ENCODE results near the gene SNAI1. TPM values are rescaled to one million over a fixed set of nuclear protein-coding genes. Genes with fewer than 3 reads are reported as not detected.
"Not testable (repeated sequence)": the region's sequence is repeated elsewhere in the genome, so short reads cannot be mapped to it uniquely, and the experiment has no call there.

The SNAI1 gene
- total and polyA plus RNA-seq, 8 donors = 2.8 to 12.2 (median 8.5) TPM

DNA sequence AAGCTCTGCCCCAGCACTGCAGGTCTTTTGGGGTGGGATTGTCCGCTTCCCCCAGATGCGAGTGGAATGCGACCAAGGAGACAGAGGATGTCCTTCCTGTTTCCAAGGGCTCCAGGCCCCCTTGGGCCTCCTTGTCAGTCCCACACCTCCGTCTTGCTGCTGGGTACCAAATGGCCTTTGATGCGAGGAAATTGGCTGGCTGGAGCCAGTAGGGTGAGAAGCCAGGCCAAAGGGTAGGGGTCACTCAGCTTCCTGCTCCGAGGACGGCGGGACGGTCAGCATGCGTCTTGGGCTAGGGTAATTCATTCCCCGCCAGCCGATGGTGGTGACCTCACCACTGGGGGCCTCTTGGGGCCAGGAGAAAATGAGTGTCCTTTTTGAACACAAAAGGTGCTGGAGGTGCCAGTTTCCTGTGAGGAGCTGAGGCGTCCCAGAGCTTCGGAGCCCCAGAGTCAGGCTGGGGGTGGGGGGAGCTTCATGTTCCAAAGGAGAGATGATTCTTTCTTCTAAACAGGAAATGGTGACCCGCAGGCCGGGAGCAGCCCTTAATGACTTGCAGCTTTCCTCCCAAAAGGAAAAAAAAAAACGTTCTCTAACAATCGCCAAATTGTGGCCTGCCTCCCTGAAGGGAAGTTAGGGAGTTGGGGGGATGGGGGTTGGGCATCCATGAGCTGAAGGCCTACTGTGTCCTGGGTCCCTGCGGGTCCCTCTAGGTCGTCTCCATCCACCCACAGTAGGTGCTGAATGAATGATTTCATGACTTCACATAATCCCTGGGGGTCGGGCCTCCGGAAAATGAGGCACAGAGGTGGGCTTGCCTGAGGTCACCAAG, 6.7 kb downstream of the SNAI1 start:
- H3K9me3 ChIP-seq = no peaks in the 10 kb centered on the region
- ATAC-seq = peak; percentile 27
- peaks cover 0 to 9% of the 10 kb centered on the region in 2 donors for H3K36me3 ChIP-seq
- H3K4me1 ChIP-seq = peaks cover 24 to 47% of the 10 kb centered on the region in 2 donors
- peak; percentile 49 to 83 (median 64) for DNase-seq
- no peaks in the 10 kb centered on the region for H3K27me3 ChIP-seq
- peak overlapping the region; percentile 75 for H3K27ac ChIP-seq
- no peak overlapping the region for H3K4me3 ChIP-seq
- intact Hi-C loops (cut with DNase I) = loop anchor here in 1 of 2 donors (10.0 kb wide), 1 partner anchor 75 kb away; no protein-coding TSS in a partner anchor
- TF ChIP-seq, protein P1, sequence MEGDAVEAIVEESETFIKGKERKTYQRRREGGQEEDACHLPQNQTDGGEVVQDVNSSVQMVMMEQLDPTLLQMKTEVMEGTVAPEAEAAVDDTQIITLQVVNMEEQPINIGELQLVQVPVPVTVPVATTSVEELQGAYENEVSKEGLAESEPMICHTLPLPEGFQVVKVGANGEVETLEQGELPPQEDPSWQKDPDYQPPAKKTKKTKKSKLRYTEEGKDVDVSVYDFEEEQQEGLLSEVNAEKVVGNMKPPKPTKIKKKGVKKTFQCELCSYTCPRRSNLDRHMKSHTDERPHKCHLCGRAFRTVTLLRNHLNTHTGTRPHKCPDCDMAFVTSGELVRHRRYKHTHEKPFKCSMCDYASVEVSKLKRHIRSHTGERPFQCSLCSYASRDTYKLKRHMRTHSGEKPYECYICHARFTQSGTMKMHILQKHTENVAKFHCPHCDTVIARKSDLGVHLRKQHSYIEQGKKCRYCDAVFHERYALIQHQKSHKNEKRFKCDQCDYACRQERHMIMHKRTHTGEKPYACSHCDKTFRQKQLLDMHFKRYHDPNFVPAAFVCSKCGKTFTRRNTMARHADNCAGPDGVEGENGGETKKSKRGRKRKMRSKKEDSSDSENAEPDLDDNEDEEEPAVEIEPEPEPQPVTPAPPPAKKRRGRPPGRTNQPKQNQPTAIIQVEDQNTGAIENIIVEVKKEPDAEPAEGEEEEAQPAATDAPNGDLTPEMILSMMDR (IDR thresholded peaks at IDR 0.05) = no peak

DNA sequence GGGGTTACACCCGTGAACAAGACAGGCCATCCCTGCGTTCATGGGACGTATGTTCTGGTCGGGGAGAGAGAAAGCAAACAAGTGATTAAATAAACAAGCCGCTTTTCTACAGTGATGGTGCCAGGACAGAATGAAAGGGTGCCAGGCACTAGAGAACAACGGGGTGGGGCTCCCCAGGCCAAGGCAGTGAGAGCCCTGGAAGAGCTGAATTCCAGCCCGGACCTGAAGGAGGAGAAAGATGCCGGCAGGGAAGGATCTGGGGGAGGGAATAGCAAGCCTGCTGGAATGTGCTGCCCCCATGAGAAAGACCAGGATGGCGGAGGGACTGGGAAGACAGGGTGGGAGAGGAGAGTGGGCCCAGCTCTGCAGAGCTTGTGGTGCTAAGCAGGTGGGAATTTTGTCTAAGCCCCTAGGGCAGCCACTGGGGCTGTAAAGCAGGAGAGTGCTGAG, 7.5 kb downstream of the SNAI1 start:
- Histone ChIP-seq H3K36me3 (peaks cover 0 to 9% of the 10 kb centered on the region in 2 donors), H3K4me3 (no peak overlapping the region), H3K27me3 (no peaks in the 10 kb centered on the region), H3K4me1 (peaks cover 22 to 44% of the 10 kb centered on the region in 2 donors), H3K9me3 (no peaks in the 10 kb centered on the region), H3K27ac (peak overlapping the region; percentile 75)
- DNase-seq (peak in 1 of 4 donors; percentile 24), ATAC-seq (peak; percentile 53)
- TF ChIP-seq, protein P1 (IDR thresholded peaks at IDR 0.05) = no peak
- intact Hi-C loops (cut with DNase I) = no loop called here

DNA sequence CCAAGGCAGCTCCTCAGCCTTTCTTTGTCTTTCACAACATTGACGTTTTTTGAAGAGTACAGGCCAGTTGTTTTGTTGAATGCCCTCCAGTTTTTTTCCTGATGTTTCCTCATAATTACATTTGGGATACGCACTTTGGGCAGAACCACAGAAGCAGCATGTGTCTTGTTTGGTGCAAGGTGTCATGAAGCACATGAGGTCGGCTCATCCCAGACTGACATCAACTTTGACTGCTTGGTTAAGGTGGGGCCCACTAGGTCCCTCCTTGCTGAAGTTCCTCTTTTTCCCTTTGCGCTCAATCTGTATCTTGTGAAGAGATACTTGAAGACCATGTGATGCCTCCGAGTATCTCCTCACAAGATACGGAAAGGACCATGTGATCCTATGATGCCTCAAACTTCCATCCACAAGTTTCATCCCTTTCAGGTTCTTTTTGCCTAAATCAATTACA, 10.5 kb downstream of the SNAI1 start:
- DNase-seq (no peak), ATAC-seq (no peak)
- H3K36me3 ChIP-seq = peaks cover 0 to 2% of the 10 kb centered on the region in 2 donors
- H3K27ac ChIP-seq = no peak overlapping the region
- peaks cover 16 to 25% of the 10 kb centered on the region in 2 donors for H3K4me1 ChIP-seq
- intact Hi-C loops (cut with DNase I) = no loop called here
- H3K27me3 ChIP-seq = no peaks in the 10 kb centered on the region
- no peaks in the 10 kb centered on the region for H3K9me3 ChIP-seq
- TF ChIP-seq, protein P1 (IDR thresholded peaks at IDR 0.05) = no peak
- no peak overlapping the region for H3K4me3 ChIP-seq

DNA sequence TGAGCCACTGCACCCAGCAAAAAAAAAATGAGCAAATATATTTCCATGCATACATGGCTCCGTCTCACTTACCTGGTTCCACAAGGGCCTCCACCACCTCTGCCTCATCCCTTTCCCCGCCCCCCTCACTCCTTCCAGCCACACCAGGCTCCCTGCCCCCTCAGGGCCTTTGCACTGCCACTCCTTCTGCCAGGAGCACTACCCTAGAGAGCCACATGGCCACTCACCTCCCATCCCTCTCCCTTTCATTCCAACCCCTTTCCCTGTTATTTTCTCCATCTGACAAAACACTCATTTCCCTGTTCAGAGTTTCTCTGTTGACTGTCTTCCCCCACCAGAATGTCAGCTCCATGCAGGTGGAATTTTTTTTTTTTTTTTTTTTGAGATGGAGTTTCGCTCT, 12.8 kb downstream of the SNAI1 start:
- Histone ChIP-seq H3K27ac (no peak overlapping the region), H3K4me3 (no peak overlapping the region), H3K9me3 (no peaks in the 10 kb centered on the region), H3K27me3 (no peaks in the 10 kb centered on the region), H3K36me3 (no peaks in the 10 kb centered on the region), H3K4me1 (peaks cover 0 to 14% of the 10 kb centered on the region in 2 donors)
- ATAC-seq (no peak), DNase-seq (no peak)
- intact Hi-C loops (cut with DNase I) = no loop called here
- TF ChIP-seq, protein P1 (IDR thresholded peaks at IDR 0.05) = no peak

DNA sequence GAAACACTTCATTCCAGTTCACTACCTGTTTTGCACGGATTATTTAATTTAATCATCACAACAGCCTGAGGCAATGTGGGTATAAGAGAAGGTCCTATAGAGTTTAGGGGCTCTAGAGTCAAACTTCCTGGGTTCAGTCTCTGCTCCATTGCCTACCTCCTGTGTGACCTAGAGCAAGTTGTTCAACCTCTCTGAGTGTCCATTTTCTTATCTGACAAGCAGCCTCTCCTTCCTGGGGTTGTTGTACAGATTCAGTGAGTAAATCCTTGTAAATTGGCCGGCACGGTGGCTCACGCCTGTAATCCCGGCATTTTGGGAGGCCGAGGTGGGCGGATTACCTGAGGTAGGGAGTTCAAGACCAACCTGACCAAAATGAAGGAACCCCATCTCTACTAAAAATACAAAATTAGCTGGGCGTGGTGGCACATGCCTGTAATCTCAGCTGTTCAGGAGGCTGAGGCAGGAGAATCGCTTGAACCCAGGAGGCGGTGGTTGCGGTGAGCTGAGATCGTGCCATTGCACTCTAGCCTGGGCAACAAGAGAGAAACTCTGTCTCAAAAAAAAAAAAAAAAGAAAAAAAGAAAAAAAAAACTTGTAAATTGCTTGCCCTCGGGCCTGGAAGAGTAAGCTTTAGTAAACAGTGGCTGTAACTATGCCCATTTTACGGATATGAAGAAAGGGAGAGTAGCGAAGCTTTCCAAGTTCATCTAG, 15.9 kb downstream of the SNAI1 start:
- peaks cover 0 to 36% of the 10 kb centered on the region in 2 donors for H3K4me1 ChIP-seq
- intact Hi-C loops (cut with DNase I); H3K9me3 ChIP-seq; H3K27ac ChIP-seq; DNase-seq; H3K36me3 ChIP-seq; ATAC-seq; H3K27me3 ChIP-seq; H3K4me3 ChIP-seq: not testable (repeated sequence)

Measured in left lung (tissue), 10 donors.